ENCODE measurements around the gene ERCC8. TPM values are rescaled to one million over a fixed set of nuclear protein-coding genes. Genes with fewer than 3 reads are reported as not detected.
"Not testable (repeated sequence)": the region's sequence is repeated elsewhere in the genome, so short reads cannot be mapped to it uniquely, and the experiment has no call there.

Gene ERCC8, protein sequence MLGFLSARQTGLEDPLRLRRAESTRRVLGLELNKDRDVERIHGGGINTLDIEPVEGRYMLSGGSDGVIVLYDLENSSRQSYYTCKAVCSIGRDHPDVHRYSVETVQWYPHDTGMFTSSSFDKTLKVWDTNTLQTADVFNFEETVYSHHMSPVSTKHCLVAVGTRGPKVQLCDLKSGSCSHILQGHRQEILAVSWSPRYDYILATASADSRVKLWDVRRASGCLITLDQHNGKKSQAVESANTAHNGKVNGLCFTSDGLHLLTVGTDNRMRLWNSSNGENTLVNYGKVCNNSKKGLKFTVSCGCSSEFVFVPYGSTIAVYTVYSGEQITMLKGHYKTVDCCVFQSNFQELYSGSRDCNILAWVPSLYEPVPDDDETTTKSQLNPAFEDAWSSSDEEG
- total RNA-seq, result 10 to 100 TPM in 1 of 2 experiments, 1 to 10 TPM in 1; 7.6 to 10.2 TPM

DNA sequence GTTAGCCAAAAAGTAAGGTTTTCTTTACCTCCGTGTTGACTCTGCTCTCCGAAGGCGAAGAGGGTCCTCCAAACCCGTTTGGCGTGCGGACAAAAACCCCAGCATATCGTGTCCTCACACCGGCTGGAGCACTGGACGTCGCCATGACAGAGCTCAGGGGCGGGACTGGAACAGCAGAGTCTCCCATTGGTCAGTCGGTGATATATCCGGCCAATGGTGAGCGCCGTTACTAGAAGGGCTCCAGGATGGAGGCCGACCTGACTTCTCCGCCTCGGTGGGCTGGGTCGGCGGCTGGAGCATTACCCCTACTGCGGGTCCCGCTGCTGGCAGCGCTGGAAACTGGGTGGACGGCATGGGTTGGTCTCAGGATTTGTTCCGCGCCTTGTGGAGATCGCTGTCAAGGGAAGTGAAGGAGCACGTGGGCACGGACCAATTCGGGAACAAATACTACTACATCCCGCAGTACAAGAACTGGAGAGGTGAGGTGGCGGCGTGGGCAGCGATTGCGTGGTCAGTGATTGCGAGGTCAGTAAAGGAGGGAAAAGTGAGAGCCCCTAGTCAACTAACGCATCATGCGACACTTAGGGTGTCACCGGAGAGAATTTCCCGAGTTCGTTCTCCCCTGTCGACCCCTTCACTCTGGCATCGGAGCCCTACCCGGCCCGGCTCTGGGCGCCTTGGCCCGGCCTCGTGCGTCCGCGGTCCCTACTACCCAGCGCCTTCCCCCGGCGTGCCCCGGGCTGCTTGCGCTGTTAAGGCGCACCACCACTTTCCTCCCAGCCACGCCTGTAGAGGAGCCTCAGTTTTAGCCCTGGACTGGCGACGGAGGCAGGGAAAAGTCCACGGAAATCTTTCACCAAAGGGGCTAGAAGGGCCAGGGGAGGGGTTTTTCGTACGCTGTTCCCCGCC lies at the start of gene ERCC8, which contains the start of gene NDUFAF2:
ERCC8 (minus strand) TSS at position 167 of the 909 bp plus-strand sequence; CDS start at position 105, 62 bp downstream.
NDUFAF2 (plus strand) TSS at position 302 of the 909 bp plus-strand sequence; CDS start at position 353, 51 bp downstream.
- Mint-ChIP-seq H3K9me3 (ENCODE audit: low read depth) (no peaks in the 10 kb centered on the region), H3K27me3 (no peaks in the 10 kb centered on the region), H3K4me3 (no peak within 1 kb of the TSS), H3K36me3 (peaks cover 3% of the 10 kb centered on the region), H3K4me1 (peaks cover 15% of the 10 kb centered on the region), H3K27ac (no peak within 1 kb of the TSS)
- DNase-seq (peak; percentile 94), ATAC-seq (peak; percentile 99)
- CTCF ChIA-PET, result interaction anchor here (0.8 to 1.4 kb wide), 4 partner anchors 9 to 245 kb away, joined by 3 to 4 read pairs (median 3); partner anchors contain the start of gene DEPDC1B

DNA sequence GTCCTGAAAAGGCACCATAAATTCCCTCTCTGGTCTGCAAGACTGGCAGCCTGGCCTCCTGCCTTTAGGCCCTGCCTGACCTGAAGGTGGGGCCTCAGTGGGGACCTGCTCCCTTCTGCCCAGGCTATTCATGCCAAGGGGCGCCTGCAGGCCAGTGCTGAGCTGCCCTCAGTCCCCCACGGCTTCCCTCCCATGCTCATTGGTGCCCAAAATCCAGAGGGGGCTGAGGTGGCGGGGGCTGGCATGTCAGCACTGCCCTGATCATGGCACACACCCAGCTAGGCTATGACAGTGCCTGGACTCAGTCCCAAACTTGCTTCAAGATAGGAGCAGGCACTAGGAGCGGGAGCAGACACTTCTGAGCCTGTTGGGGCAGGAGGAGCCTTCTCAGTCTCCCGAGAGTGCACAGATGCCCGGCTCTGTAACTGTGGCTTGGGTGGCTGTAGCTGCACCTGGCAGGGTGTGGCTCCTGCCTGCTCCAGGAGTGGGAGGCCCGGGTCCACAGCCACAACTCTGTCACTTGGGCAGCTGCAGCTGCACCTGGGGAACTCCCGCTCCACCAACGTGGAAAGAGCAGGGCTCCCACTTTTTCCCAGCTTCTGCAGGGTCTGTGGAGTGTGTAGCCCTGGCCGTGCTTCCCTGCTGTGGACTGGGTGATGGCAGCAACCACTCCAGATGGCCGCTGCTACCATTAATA lies 49.2 kb upstream of the ERCC8 start:
- Mint-ChIP-seq H3K36me3 (peaks cover 21% of the 10 kb centered on the region), H3K4me1 (no peaks in the 10 kb centered on the region), H3K4me3 (no peak overlapping the region), H3K27me3 (no peaks in the 10 kb centered on the region), H3K9me3 (ENCODE audit: low read depth) (peaks cover 20% of the 10 kb centered on the region), H3K27ac (no peak overlapping the region)
- DNase-seq (no peak), ATAC-seq (no peak)
- CTCF ChIA-PET, result no interaction called here

DNA sequence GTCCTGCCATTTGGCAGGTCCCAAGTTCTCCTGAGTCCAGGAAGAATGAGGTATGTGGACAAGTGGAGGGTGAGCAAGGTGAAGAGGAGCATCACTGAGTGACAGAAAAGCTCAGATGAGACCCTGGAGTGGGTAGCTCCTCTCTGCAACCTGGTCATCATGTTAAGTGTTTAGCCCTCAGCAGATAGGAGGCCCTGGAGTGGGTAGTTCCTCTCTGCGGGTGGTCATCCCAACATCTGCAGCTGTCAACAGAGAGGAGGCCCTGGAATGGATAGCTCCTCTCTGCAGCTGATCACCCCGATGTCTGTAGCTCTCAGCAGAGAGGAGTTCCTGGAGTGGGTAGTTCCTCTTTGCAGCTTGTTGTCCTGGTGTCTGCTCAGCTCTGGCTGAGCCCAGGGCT lies 48.6 kb upstream of the ERCC8 start:
- Mint-ChIP-seq H3K4me3 (no peak overlapping the region), H3K27me3 (no peaks in the 10 kb centered on the region), H3K36me3 (peaks cover 21% of the 10 kb centered on the region), H3K4me1 (no peaks in the 10 kb centered on the region), H3K27ac (no peak overlapping the region), H3K9me3 (ENCODE audit: low read depth) (peaks cover 20% of the 10 kb centered on the region)
- CTCF ChIA-PET, result no interaction called here
- no peak for DNase-seq
- no peak for ATAC-seq

DNA sequence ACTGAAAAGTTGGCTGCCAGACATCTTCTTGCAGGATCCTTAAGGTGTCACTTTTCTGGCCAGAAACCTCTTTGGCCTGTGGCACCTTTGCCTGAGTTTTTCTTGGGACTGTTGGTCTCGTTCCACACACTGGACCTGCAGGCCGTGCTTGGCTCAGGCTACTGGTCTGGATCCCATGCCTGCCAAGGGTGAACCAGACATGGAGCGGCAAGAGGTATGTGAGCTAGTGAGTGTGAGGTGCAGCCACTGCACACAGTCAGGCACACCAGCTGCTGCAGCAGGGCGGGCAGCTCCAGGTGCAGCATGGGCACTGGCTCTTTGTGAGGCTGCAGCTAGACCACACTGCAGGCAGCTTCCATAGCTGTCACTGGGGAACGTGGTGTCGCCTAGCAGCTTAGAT lies 48.0 kb upstream of the ERCC8 start:
- ATAC-seq, result no peak
- Mint-ChIP-seq H3K4me3 (no peak overlapping the region), H3K9me3 (ENCODE audit: low read depth) (peaks cover 20% of the 10 kb centered on the region), H3K27me3 (no peaks in the 10 kb centered on the region), H3K4me1 (no peaks in the 10 kb centered on the region), H3K27ac (no peak overlapping the region), H3K36me3 (peaks cover 21% of the 10 kb centered on the region)
- DNase-seq, result no peak
- CTCF ChIA-PET, result no interaction called here

DNA sequence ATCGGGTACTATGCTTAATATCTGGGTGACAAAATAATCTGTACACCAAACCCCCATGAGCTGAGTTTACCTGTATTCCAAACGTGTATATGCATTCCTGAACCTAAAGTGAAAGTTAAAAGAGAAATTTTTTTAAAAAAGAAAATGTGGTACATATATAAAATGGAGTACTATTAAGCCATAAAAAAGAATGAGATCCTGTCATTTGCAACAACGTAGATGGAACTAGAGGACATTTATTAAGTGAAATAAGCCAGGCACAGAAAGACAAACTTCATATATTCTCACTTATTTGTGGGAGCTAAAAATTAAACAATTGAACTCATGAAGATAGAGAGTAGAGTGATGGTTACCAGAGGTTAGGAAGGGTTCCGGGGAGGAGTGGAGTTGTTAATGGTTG lies 44.9 kb upstream of the ERCC8 start:
- CTCF ChIA-PET, result no interaction called here
- H3K9me3 Mint-ChIP-seq (ENCODE audit: low read depth), result peaks cover 29% of the 10 kb centered on the region

DNA sequence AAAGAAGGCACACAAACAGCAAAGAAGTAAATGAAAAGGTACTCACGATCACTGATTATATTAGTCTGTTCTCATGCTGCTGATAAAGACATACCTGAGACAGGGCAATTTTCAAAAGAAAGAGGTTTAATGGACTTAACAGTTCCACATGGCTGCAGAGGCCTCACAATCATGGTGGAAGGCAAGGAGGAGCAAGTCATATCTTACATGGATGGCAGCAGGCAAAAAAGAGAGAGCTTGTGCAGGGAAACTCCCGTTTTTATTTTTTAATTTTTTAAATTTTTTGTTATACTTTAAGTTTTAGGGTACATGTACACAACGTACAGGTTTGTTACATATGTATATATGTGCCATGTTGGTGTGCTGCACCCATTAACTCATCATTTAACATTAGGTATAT lies 37.3 kb upstream of the ERCC8 start:
- Mint-ChIP-seq H3K9me3 (ENCODE audit: low read depth) (peaks cover 24% of the 10 kb centered on the region), H3K36me3 (peaks cover 25% of the 10 kb centered on the region)
- CTCF ChIA-PET, H3K4me1 Mint-ChIP-seq, H3K27me3 Mint-ChIP-seq, H3K4me3 Mint-ChIP-seq, H3K27ac Mint-ChIP-seq, ATAC-seq, DNase-seq: not testable (repeated sequence)

More for the DNA sequence above, 44.9 kb upstream of the ERCC8 start:
- peaks cover 36% of the 10 kb centered on the region for H3K36me3 Mint-ChIP-seq
- DNase-seq (no peak), ATAC-seq (no peak)
- H3K27me3 Mint-ChIP-seq, result no peaks in the 10 kb centered on the region
- no peaks in the 10 kb centered on the region for H3K4me1 Mint-ChIP-seq
- no peak overlapping the region for H3K27ac Mint-ChIP-seq
- H3K4me3 Mint-ChIP-seq, result no peak overlapping the region

DNA sequence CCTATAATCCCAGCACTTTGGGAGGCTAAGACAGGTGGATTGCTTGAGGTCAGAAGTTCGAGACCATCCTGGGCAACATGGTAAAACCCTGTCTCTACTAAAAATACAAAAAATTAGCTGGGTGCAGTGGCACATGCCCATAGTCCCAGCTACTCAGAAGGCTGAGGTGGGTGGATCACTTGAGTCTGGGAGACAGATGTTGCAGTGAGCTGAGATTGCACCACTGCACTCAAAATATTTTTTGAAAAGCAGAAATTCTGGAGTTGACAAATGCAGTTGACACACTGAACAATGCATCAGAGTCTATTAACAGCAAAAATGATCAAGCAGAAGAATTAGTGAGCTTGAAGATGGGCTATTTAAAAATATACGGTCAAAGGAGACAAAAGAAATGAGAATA lies 35.6 kb upstream of the ERCC8 start:
- ATAC-seq (no peak), DNase-seq (no peak)
- no peaks in the 10 kb centered on the region for H3K27me3 Mint-ChIP-seq
- no peaks in the 10 kb centered on the region for H3K4me1 Mint-ChIP-seq
- no peak overlapping the region for H3K27ac Mint-ChIP-seq
- peaks cover 21% of the 10 kb centered on the region for H3K36me3 Mint-ChIP-seq
- CTCF ChIA-PET, result no interaction called here
- no peak overlapping the region for H3K4me3 Mint-ChIP-seq
- H3K9me3 Mint-ChIP-seq (ENCODE audit: low read depth), result peaks cover 13% of the 10 kb centered on the region

DNA sequence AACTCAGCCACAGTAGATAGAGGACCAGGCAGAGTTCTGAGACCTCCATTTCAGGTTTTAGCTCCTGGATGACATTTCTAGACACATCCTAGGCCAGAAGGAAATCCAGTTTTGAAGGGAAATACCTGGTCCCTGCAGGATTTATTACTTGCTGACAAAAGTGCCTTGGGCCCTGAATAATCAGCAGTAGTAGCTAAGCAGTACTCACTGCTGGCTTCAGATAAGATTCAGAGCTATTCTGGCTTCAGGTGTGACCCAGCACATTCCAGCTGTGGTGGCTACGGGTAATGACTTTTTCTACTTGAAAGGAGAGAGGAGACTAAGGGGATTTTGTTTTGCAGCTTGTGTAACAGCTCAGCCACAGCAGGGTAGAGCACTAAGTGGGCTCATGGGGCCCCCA lies 34.1 kb upstream of the ERCC8 start:
- Mint-ChIP-seq H3K27me3 (no peaks in the 10 kb centered on the region), H3K4me1 (no peaks in the 10 kb centered on the region), H3K4me3 (no peak overlapping the region), H3K36me3 (peaks cover 21% of the 10 kb centered on the region), H3K27ac (no peak overlapping the region), H3K9me3 (ENCODE audit: low read depth) (peaks cover 11% of the 10 kb centered on the region)
- no peak for ATAC-seq
- no peak for DNase-seq
- CTCF ChIA-PET, result no interaction called here

DNA sequence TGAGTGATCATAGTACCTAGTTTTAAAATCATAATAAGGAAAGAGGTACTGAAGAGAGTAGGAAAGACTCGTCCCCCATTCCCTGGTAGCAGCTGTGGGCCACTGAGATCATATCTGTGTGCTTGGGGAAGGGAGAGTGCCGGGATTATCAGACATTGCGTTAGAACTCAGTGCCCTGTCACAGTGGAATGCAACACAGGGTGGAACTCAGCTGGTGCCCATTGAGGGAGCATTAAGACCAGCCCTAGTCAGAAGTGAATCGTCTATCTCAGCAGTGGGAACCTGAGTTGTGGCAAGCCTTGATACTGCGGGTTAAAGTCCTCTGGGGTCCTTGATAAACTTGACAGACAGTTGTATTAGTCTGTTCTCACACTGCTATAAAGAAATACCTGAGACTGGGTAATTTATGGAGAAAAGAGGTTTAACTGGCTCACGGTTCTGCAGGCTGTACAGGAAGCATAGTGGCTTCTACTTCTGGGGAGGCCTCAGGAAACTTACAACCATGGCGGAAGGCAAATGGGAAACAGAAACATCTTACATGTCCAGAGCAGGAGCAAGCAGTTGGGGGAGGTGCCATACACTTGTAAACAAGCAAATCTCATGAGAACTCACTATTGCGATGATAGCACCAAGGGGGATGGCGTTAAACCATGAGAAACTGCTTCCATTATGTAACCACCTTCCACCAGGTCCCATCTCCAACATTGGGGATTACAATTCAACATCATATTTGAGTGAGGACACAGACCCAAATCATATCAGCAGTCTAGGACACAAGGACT lies 33.3 kb upstream of the ERCC8 start:
- DNase-seq (no peak), ATAC-seq (no peak)
- Mint-ChIP-seq H3K4me1 (no peaks in the 10 kb centered on the region), H3K27ac (no peak overlapping the region), H3K36me3 (peaks cover 21% of the 10 kb centered on the region), H3K4me3 (no peak overlapping the region), H3K27me3 (no peaks in the 10 kb centered on the region), H3K9me3 (ENCODE audit: low read depth) (peaks cover 11% of the 10 kb centered on the region)
- CTCF ChIA-PET, result no interaction called here

DNA sequence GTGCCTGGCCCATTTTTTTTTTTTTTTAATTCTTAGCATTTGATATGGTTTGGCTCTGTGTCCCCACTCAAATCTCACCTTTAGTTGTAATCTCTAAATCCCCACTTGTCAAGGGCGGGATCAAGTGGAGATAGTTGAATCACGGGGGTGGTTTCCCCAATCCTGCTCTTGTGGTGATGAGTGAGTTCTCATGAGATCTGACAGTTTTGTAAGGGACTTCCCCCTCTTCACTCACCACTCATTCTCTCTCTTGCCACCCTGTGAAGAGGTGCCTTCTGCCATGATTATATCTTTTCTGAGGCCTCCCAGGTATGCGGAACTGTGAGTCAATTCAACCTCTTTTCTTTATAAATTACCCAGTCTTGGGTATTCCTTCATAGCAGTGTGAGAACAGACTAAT lies 27.4 kb upstream of the ERCC8 start:
- Mint-ChIP-seq H3K9me3 (ENCODE audit: low read depth) (peaks cover 21% of the 10 kb centered on the region), H3K4me3 (no peak overlapping the region)

DNA sequence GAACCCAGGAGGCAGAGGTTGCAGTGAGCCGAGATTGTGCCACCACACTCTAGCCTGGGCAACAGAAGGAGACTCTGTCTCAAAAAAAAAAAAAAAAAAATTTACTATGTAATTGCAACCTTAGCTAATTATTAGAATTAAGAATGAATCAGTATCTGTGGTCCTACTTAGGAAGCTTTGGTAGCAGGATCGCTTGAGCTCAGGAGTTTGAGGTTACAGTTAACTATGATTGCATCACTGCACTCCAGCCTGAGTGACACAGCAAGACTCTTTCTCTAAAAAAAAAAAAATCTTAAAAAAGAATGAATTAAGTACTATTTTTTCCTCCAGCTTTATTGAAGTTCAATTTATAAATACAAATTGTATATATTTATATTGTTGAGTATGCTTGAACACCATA lies 16.8 kb upstream of the ERCC8 start:
- Mint-ChIP-seq H3K9me3 (ENCODE audit: low read depth) (no peaks in the 10 kb centered on the region), H3K27ac (no peak overlapping the region), H3K4me1 (no peaks in the 10 kb centered on the region), H3K4me3 (no peak overlapping the region), H3K27me3 (no peaks in the 10 kb centered on the region), H3K36me3 (peaks cover 8% of the 10 kb centered on the region)
- ATAC-seq (no peak), DNase-seq (no peak)
- CTCF ChIA-PET, result interaction anchor here (0.9 to 1.7 kb wide), 2 partner anchors 11 to 293 kb away, joined by 4 to 6 read pairs; no protein-coding TSS in a partner anchor

More for the DNA sequence above, 27.4 kb upstream of the ERCC8 start:
- Mint-ChIP-seq H3K36me3 (peaks cover 41% of the 10 kb centered on the region), H3K27me3 (no peaks in the 10 kb centered on the region), H3K27ac (no peak overlapping the region), H3K4me1 (peaks cover 4% of the 10 kb centered on the region)
- DNase-seq, result no peak
- CTCF ChIA-PET, result no interaction called here
- peak; percentile 30 for ATAC-seq

DNA sequence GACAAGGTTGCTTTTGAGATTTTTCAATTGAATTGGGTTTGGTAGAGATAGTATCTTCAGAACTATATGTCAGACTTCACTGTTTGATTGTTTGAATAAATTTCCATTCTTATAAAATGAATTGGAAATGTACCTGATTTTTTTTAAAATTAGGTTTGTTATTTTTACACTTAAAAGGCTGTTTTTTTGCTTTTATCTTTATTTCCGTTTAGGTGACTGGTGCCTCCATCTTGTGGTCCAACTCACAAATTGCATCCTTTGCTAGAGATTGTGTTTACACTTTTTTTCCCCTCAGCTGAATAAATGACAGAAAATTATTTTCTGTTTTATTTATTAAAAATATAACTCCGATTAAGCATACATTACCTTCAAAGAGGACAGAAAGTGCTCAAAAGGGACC lies 15.7 kb upstream of the ERCC8 start:
- CTCF ChIA-PET, result interaction anchor here (0.9 kb wide), 1 partner anchor 15 kb away, joined by 3 read pairs; the partner anchor contains the start of genes ERCC8 and NDUFAF2
- no peak overlapping the region for H3K4me3 Mint-ChIP-seq
- ATAC-seq (no peak), DNase-seq (no peak)
- H3K27ac Mint-ChIP-seq, result no peak overlapping the region
- H3K4me1 Mint-ChIP-seq, result no peaks in the 10 kb centered on the region
- peaks cover 4% of the 10 kb centered on the region for H3K36me3 Mint-ChIP-seq
- peaks cover 2% of the 10 kb centered on the region for H3K9me3 Mint-ChIP-seq (ENCODE audit: low read depth)
- H3K27me3 Mint-ChIP-seq, result no peaks in the 10 kb centered on the region

Measured in activated CD8-positive, alpha-beta memory T cell treated with anti-CD3 and anti-CD28 coated beads, Interleukin-2, amount 10 ng/mL, durations not matched to agents 7 days and 5 days (primary cell).